Neural cell (in vitro differentiated cells): ENCODE measurements around the gene HMX1. TPM values are rescaled to one million over a fixed set of nuclear protein-coding genes. Genes with fewer than 3 reads are reported as not detected.

ENCODE experiments used
- H2AFZ ChIP-seq: fragments of 200-600, 300-800 bp; sonication (generic), shearing (Covaris generic); 2 replicates; pipeline ENCODE4 v1.6.0; 2014; ENCODE audit warnings: low read depth, mild to moderate bottlenecking, antibody characterized with exemption, low read length, moderate library complexity
- H3F3A ChIP-seq: fragments of 200-600 bp; shearing (Covaris generic); 2 replicates; pipeline ENCODE4 v1.6.1; 2016; ENCODE audit warnings: mild to moderate bottlenecking, moderate library complexity, mixed read lengths, antibody characterized with exemption, low read length; ENCODE audit not compliant: insufficient read depth, poor library complexity, severe bottlenecking
- H3K27ac ChIP-seq: fragments of 200-600, 300-800 bp; sonication (generic), shearing (Covaris generic); 2 replicates; pipeline ENCODE4 v1.5.1; 2014; ENCODE audit warnings: mild to moderate bottlenecking, low read length, moderate library complexity
- H3K27me3 ChIP-seq: fragments of 300-800, 200-600 bp; sonication (generic), shearing (Covaris generic); 2 replicates; pipeline ENCODE4 v1.6.0; 2014; ENCODE audit warnings: mild to moderate bottlenecking, low read depth, low read length, moderate library complexity; ENCODE audit not compliant: insufficient read depth
- H3K36me3 ChIP-seq: fragments of 300-800, 200-600 bp; sonication (generic), shearing (Covaris generic); 2 replicates; pipeline ENCODE4 v1.5.1; 2014; ENCODE audit warnings: mild to moderate bottlenecking, antibody characterized with exemption, low read length, moderate library complexity; ENCODE audit not compliant: insufficient read depth
- H3K4me2 ChIP-seq: fragments of 300-800, 200-600 bp; sonication (generic), shearing (Covaris generic); 2 replicates; pipeline ENCODE4 v1.6.0; 2014; ENCODE audit warnings: mild to moderate bottlenecking, low read length
- H3K4me3 ChIP-seq: fragments of 300-800, 200-600 bp; sonication (generic), shearing (Covaris generic); 2 replicates; pipeline ENCODE4 v1.5.1; 2014; ENCODE audit warnings: mild to moderate bottlenecking, low read length, moderate library complexity
- H3K79me2 ChIP-seq: fragments of 200-600 bp; shearing (Covaris generic); replicated peaks from 2 replicates; pipeline ENCODE4 v1.6.0; 2014; ENCODE audit warnings: mild to moderate bottlenecking, low read length, moderate library complexity; ENCODE audit not compliant: insufficient read depth
- H3K9ac ChIP-seq: fragments of 300-800, 200-600 bp; sonication (generic), shearing (Covaris generic); 2 replicates; pipeline ENCODE4 v1.6.1; 2016; ENCODE audit warnings: mild to moderate bottlenecking, low read length, mixed read lengths
- H3K9me2 ChIP-seq: fragments of 200-600 bp; shearing (Covaris generic); 2 replicates; pipeline ENCODE4 v1.6.1; 2016; ENCODE audit warnings: mild to moderate bottlenecking, low read length, mixed read lengths; ENCODE audit not compliant: insufficient read depth
- H3K9me3 ChIP-seq: fragments of 200-600, 300-800 bp; sonication (generic), shearing (Covaris generic); 2 replicates; pipeline ENCODE4 v1.6.1; 2016; ENCODE audit warnings: mild to moderate bottlenecking, mixed run types, low read length, moderate library complexity, mixed read lengths
- H4K20me1 ChIP-seq: fragments of 200-600 bp; shearing (Covaris generic); 2 replicates; pipeline ENCODE4 v1.6.1; 2016; ENCODE audit warnings: mild to moderate bottlenecking, mixed run types; ENCODE audit not compliant: insufficient read depth
- EP300 ChIP-seq: fragments of 450-650 bp; conservative IDR thresholded peaks from 2 replicates; pipeline ENCODE4 v1.6.1; 2014; ENCODE audit warnings: antibody characterized with exemption, mild to moderate bottlenecking, moderate library complexity; ENCODE audit not compliant: poor library complexity, severe bottlenecking
- MXI1 ChIP-seq: fragments of 450-650 bp; conservative IDR thresholded peaks from 2 replicates; pipeline ENCODE4 v1.6.1; 2014; ENCODE audit warnings: antibody characterized with exemption, mild to moderate bottlenecking; ENCODE audit not compliant: poor library complexity, severe bottlenecking
- POLR2AphosphoS5 ChIP-seq: IDR thresholded peaks from 2 replicates; pipeline ENCODE4 v1.6.1; 2012
- RAD21 ChIP-seq: fragments of 450-650 bp; conservative IDR thresholded peaks from 2 replicates; pipeline ENCODE4 v1.6.1; 2014; ENCODE audit warnings: antibody characterized with exemption, mild to moderate bottlenecking, moderate library complexity
- SMC3 ChIP-seq: fragments of 450-650 bp; conservative IDR thresholded peaks from 2 replicates; pipeline ENCODE4 v1.6.1; 2014; ENCODE audit warnings: antibody characterized with exemption, mild to moderate bottlenecking, moderate library complexity; ENCODE audit not compliant: poor library complexity
- polyA plus RNA-seq: library from polyadenylated mRNA; depleted of rRNA; stranded (reverse); fragments of >200 nt; gene quantifications from 2 replicates; pipeline ENCODE4 v1.2.3, GENCODE V29; 2014
- TF ChIP-seq, protein P1 (sequence below): IDR thresholded peaks from 2 replicates; pipeline ENCODE4 v1.6.1; 2012; ENCODE audit warnings: borderline replicate concordance
- TF ChIP-seq, protein P2 (sequence below): fragments of 450-650 bp; IDR thresholded peaks from 2 replicates; pipeline ENCODE4 v1.5.1; 2014; ENCODE audit warnings: antibody characterized with exemption, mild to moderate bottlenecking, moderate library complexity; ENCODE audit not compliant: poor library complexity, severe bottlenecking

HMX1 gene
- polyA plus RNA-seq, 1 donor from 2014 or later, result 0.89 TPM

DNA sequence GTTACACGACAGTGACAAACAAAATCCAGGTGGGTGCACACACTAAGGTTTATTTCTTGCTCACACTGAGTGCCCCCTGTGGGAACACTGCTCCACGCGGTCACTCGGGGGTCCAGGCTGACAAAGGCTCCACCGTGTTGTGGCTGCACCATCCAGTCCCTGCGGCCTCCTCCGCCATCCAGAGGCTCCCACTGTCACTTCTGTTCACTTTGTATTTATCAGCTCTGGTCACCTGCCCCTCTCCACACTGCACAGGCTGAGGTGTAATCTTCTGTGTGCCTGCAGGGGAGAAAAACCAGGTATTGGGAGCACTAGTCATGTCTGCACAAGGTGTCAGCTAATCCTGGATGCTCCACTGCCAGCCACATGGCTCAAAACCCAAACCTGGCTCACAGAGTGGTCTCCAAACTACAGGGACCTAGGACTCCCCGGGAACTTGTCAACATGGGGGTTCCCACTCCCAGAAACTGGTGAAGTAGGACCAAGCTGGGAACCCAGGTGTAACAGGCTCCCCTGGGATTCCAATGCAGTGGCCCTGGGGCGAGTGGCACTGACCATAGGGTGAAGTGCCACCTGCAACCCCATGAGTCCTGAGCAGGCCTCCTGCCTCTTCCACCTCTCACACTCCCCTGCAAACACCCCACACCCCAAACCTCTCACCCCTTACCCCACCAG is 25.5 kb downstream of the HMX1 start:
- Histone ChIP-seq H3K36me3 (no peaks in the 10 kb centered on the region), H2AFZ (no peak overlapping the region), H4K20me1 (no peaks in the 10 kb centered on the region), H3K27ac (no peak overlapping the region), H3K4me3 (no peak overlapping the region), H3F3A (no peaks in the 10 kb centered on the region), H3K4me2 (no peak overlapping the region), H3K9ac (no peak overlapping the region), H3K27me3 (no peaks in the 10 kb centered on the region), H3K9me3 (peaks cover 8% of the 10 kb centered on the region), H3K9me2 (no peaks in the 10 kb centered on the region), H3K79me2 (no peaks in the 10 kb centered on the region)
- TF ChIP-seq, protein P1, sequence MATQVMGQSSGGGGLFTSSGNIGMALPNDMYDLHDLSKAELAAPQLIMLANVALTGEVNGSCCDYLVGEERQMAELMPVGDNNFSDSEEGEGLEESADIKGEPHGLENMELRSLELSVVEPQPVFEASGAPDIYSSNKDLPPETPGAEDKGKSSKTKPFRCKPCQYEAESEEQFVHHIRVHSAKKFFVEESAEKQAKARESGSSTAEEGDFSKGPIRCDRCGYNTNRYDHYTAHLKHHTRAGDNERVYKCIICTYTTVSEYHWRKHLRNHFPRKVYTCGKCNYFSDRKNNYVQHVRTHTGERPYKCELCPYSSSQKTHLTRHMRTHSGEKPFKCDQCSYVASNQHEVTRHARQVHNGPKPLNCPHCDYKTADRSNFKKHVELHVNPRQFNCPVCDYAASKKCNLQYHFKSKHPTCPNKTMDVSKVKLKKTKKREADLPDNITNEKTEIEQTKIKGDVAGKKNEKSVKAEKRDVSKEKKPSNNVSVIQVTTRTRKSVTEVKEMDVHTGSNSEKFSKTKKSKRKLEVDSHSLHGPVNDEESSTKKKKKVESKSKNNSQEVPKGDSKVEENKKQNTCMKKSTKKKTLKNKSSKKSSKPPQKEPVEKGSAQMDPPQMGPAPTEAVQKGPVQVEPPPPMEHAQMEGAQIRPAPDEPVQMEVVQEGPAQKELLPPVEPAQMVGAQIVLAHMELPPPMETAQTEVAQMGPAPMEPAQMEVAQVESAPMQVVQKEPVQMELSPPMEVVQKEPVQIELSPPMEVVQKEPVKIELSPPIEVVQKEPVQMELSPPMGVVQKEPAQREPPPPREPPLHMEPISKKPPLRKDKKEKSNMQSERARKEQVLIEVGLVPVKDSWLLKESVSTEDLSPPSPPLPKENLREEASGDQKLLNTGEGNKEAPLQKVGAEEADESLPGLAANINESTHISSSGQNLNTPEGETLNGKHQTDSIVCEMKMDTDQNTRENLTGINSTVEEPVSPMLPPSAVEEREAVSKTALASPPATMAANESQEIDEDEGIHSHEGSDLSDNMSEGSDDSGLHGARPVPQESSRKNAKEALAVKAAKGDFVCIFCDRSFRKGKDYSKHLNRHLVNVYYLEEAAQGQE, result no peak
- TF ChIP-seq EP300, result no peak
- no peak for TF ChIP-seq MXI1
- no peak for TF ChIP-seq POLR2AphosphoS5
- TF ChIP-seq RAD21, result no peak

DNA sequence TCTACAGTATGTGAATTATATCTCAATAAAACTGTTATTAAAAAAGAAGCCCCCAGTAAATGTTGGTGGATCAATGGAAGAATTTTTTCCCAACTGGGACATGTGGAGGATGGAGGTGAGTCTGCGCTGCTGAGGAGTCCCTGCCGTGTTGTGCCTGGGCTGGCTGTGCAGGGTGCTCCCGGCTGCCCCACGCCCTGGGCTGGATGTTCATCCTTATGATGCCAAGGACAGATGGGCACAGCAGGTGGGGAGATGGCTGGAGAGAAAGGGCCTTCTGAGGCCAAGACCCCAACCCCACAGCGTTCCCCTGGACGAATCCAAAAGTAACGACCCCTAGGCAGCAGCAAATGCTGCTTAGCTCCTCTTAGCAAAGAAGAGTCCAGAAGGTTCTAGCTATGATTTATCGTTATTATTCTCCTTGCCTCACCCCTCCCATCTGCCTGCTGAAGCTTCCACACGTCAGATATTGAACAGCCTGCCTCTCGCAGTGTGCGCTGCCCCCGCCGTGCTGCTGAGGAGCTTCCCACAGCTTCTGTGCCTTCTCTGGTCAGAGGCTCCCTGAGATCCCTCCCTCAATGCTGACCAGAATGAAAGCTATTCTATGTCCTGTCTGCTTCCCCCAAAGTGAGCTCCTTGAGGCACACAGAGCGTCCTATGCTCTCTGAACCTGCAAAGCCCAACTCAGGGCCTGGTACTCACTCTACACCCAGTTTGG is 26.5 kb downstream of the HMX1 start:
- Histone ChIP-seq H3F3A (no peaks in the 10 kb centered on the region), H3K9ac (no peak overlapping the region), H3K9me3 (peaks cover 8% of the 10 kb centered on the region), H3K4me3 (no peak overlapping the region), H3K4me2 (no peak overlapping the region), H3K27me3 (no peaks in the 10 kb centered on the region), H3K79me2 (no peaks in the 10 kb centered on the region), H4K20me1 (no peaks in the 10 kb centered on the region), H3K27ac (no peak overlapping the region), H3K9me2 (no peaks in the 10 kb centered on the region), H3K36me3 (no peaks in the 10 kb centered on the region), H2AFZ (no peak overlapping the region)
- TF ChIP-seq, protein P2, sequence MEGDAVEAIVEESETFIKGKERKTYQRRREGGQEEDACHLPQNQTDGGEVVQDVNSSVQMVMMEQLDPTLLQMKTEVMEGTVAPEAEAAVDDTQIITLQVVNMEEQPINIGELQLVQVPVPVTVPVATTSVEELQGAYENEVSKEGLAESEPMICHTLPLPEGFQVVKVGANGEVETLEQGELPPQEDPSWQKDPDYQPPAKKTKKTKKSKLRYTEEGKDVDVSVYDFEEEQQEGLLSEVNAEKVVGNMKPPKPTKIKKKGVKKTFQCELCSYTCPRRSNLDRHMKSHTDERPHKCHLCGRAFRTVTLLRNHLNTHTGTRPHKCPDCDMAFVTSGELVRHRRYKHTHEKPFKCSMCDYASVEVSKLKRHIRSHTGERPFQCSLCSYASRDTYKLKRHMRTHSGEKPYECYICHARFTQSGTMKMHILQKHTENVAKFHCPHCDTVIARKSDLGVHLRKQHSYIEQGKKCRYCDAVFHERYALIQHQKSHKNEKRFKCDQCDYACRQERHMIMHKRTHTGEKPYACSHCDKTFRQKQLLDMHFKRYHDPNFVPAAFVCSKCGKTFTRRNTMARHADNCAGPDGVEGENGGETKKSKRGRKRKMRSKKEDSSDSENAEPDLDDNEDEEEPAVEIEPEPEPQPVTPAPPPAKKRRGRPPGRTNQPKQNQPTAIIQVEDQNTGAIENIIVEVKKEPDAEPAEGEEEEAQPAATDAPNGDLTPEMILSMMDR, result no peak
- TF ChIP-seq SMC3 (no peak), RAD21 (no peak), MXI1 (no peak), POLR2AphosphoS5 (no peak)
